GM12873 (cell line): ENCODE results near the gene GRM4.

Source experiments
- CTCF ChIP-seq: IDR thresholded peaks from 2 replicates; pipeline ENCODE4 v1.5.1; 2012; ENCODE audit warnings: low read depth, mild to moderate bottlenecking, moderate library complexity, low read length, control low read depth; ENCODE audit not compliant: insufficient read depth; ENCODE audit errors: missing control alignments

GRM4 gene

GRCh38 chr6:33980176-33981175 lies 165.4 kb downstream of the GRM4 start:
- no peak for TF ChIP-seq CTCF

- TF ChIP-seq CTCF = no peak
Measured at GRCh38 chr6:33979750-33980149, 166.1 kb downstream of the GRM4 start.

GRCh38 chr6:33978412-33979150 lies 167.3 kb downstream of the GRM4 start:
- no peak for TF ChIP-seq CTCF

GRCh38 chr6:33977606-33978411 lies 168.1 kb downstream of the GRM4 start:
- TF ChIP-seq CTCF = no peak

- TF ChIP-seq CTCF = no peak
Measured at GRCh38 chr6:33976437-33977360, 169.2 kb downstream of the GRM4 start.

- no peak for TF ChIP-seq CTCF
Measured at GRCh38 chr6:33975661-33976436, 170.0 kb downstream of the GRM4 start.
